ENCODE results near the gene NDST1.

DNA sequence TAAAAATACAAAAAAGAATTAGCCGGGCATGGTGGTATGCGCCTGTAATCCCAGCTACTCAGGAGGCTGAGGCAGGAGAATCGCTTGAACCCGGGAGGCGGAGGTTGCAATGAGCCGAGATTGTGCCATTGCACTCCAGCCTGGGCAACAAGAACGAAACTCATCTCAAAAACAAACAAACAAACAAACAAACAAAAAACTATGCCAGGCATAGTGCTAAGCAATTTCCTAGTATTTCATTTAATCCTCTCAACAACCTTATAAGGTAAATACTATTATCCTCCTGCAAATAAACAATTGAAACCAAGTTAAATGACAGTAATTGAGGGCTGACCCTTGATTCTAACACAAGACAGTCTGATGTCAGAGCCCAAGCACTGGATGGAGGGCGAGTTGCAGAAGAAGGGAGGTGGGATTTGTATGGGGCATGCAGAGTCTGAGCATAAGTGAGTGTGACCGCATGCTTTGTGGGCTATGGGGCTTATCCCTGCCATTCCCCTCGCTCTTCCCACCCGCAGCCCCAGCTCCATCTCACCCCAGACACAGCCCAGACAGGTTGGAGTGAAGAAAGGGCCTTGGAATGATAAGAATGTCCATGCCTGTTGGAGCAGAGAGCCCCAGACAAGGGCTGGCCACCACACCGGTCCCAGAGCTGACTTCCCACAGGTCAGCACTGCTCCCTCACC lies 34.1 kb upstream of the NDST1 start:
- TF ChIP-seq, protein P1, sequence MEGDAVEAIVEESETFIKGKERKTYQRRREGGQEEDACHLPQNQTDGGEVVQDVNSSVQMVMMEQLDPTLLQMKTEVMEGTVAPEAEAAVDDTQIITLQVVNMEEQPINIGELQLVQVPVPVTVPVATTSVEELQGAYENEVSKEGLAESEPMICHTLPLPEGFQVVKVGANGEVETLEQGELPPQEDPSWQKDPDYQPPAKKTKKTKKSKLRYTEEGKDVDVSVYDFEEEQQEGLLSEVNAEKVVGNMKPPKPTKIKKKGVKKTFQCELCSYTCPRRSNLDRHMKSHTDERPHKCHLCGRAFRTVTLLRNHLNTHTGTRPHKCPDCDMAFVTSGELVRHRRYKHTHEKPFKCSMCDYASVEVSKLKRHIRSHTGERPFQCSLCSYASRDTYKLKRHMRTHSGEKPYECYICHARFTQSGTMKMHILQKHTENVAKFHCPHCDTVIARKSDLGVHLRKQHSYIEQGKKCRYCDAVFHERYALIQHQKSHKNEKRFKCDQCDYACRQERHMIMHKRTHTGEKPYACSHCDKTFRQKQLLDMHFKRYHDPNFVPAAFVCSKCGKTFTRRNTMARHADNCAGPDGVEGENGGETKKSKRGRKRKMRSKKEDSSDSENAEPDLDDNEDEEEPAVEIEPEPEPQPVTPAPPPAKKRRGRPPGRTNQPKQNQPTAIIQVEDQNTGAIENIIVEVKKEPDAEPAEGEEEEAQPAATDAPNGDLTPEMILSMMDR (IDR thresholded peaks at IDR 0.05 in 8 of 11, conservative IDR thresholded peaks at IDR 0.05 in 3 of 11), result no peak
- TF ChIP-seq POLR2A (IDR thresholded peaks at IDR 0.05), result no peak

All from spleen (tissue), 7 donors.